Measurements from ENCODE around the gene IRGC.
A peak's percentile ranks its signal among the peaks of the same experiment; 100 is the strongest.
"Not testable (repeated sequence)": the region's sequence is repeated elsewhere in the genome, so short reads cannot be mapped to it uniquely, and the experiment has no call there.

Gene IRGC

GRCh38 chr19:43715776-43716175, at the start of gene IRGC:
TSS of gene IRGC (plus strand) at chr19:43716076. CDS start at chr19:43718559, 2,483 bp downstream.
- DNase-seq, result no peak

GRCh38 chr19:43667126-43667875, 48.6 kb upstream of the IRGC start:
- no peak for DNase-seq

GRCh38 chr19:43667876-43668405, 47.9 kb upstream of the IRGC start:
- no peak for DNase-seq

GRCh38 chr19:43668406-43669109, 47.3 kb upstream of the IRGC start:
- peak; percentile 95 for DNase-seq

- no peak for DNase-seq
These were observed 43.7 kb upstream of the IRGC start for GRCh38 chr19:43672061-43672679.

GRCh38 chr19:43673637-43674036, 42.2 kb upstream of the IRGC start:
- DNase-seq, result peak; percentile 24

- DNase-seq, result no peak
These were observed 41.7 kb upstream of the IRGC start for GRCh38 chr19:43674183-43674582.

GRCh38 chr19:43674596-43674995, 41.3 kb upstream of the IRGC start:
- DNase-seq, result peak; percentile 74

- DNase-seq, result no peak
These were observed 40.5 kb upstream of the IRGC start for GRCh38 chr19:43675269-43675879.

GRCh38 chr19:43675906-43676305, 40.0 kb upstream of the IRGC start:
- DNase-seq, result no peak

GRCh38 chr19:43678512-43679261, 37.2 kb upstream of the IRGC start:
- DNase-seq, result no peak

- DNase-seq, result peak; percentile 41
These were observed 34.1 kb upstream of the IRGC start for GRCh38 chr19:43681821-43682220.

- not testable (repeated sequence) for DNase-seq
These were observed 33.6 kb upstream of the IRGC start for GRCh38 chr19:43682269-43682668.

GRCh38 chr19:43682824-43683661, 32.8 kb upstream of the IRGC start:
- DNase-seq, result peak; percentile 14

- DNase-seq, result no peak
These were observed 32.0 kb upstream of the IRGC start for GRCh38 chr19:43683905-43684304.

- no peak for DNase-seq
These were observed 31.6 kb upstream of the IRGC start for GRCh38 chr19:43684326-43684725.

- DNase-seq, result no peak
These were observed 28.2 kb upstream of the IRGC start for GRCh38 chr19:43687660-43687997.

GRCh38 chr19:43688059-43688701, 27.7 kb upstream of the IRGC start:
- no peak for DNase-seq

GRCh38 chr19:43690444-43690843, 25.4 kb upstream of the IRGC start:
- no peak for DNase-seq

- no peak for DNase-seq
These were observed 25.0 kb upstream of the IRGC start for GRCh38 chr19:43690890-43691289.

- DNase-seq, result no peak
These were observed 24.1 kb upstream of the IRGC start for GRCh38 chr19:43691755-43692154.

Measured in GF-D8 (cell line).